ENCODE data around the gene EXO1.

DNA sequence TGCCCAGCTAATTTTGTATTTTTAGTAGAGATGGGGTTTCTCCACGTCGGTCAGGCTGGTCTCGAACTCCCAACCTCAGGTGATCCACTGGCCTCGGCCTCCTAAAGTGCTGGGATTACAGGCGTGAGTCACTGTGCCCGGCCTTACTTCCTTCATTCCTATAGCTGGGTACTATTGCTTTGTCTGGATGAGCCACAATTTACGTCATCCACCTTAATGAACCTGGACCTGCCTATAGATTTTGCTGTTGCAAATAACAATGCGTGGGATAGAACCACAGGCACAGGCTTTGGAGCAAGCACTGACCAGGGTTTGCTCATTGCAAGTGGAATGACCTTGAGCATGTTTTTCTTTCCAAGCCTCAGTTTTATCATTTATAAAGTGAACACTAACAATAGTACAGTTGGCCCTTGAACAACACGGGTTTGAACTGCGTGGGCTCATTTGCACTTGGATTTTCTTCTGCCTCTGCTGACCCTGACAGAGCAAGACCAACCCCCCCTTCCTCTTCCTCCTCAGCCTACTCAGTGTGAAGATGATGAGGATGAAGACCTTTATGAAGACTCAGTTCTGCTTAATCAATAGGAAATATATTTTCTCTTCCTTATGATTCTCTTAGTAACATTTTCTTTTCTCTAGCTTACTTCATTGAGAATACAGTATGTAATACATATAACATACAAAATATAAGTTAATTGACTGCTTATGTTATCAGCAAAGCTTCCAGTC, 76.2 kb downstream of the EXO1 start:
- TF ChIP-seq, protein P1, sequence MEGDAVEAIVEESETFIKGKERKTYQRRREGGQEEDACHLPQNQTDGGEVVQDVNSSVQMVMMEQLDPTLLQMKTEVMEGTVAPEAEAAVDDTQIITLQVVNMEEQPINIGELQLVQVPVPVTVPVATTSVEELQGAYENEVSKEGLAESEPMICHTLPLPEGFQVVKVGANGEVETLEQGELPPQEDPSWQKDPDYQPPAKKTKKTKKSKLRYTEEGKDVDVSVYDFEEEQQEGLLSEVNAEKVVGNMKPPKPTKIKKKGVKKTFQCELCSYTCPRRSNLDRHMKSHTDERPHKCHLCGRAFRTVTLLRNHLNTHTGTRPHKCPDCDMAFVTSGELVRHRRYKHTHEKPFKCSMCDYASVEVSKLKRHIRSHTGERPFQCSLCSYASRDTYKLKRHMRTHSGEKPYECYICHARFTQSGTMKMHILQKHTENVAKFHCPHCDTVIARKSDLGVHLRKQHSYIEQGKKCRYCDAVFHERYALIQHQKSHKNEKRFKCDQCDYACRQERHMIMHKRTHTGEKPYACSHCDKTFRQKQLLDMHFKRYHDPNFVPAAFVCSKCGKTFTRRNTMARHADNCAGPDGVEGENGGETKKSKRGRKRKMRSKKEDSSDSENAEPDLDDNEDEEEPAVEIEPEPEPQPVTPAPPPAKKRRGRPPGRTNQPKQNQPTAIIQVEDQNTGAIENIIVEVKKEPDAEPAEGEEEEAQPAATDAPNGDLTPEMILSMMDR (IDR thresholded peaks at IDR 0.05): no peak
- TF ChIP-seq POLR2A (IDR thresholded peaks at IDR 0.05): no peak

Data from right lobe of liver (tissue), 4 donors.